Measurements from ENCODE around the gene PILRA. TPM values are rescaled to one million over a fixed set of nuclear protein-coding genes. Genes with fewer than 3 reads are reported as not detected.

The PILRA gene
- total RNA-seq, 1 experiment from 2014 or later, result 3.2 TPM

DNA sequence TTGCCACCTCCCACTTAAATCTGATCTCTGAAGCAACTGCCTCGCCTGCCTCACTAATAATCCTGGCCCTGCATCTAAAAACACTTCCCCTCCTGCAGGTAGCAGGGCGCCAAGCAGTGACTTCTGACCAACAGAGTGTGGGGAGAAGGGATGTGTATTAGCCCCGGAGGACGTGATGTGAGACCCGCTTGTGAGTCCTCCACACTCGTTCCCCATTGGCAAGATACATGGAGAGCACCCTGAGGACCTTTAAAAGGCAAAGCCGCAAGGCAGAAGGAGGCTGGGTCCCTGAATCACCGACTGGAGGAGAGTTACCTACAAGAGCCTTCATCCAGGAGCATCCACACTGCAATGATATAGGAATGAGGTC, 6.1 kb upstream of the PILRA start:
- Histone ChIP-seq H3K4me2 (ENCODE audit: insufficient read depth, insufficient read length, low read length) (no peak overlapping the region), H4K20me1 (ENCODE audit: control insufficient read depth, insufficient read depth, insufficient read length) (no peaks in the 10 kb centered on the region), H3K18ac (ENCODE audit: insufficient read length, low read depth, low read length) (no peak overlapping the region), H3K23me2 (ENCODE audit: insufficient read length, low read depth, low read length, poor library complexity, severe bottlenecking) (no peaks in the 10 kb centered on the region), H2BK5ac (ENCODE audit: insufficient read length, low read length) (no peak overlapping the region), H3K79me1 (ENCODE audit: insufficient read depth, low read depth, low read length, poor library complexity, severe bottlenecking) (no peaks in the 10 kb centered on the region), H4K5ac (ENCODE audit: insufficient read length, low read depth, low read length) (no peak overlapping the region), H2BK15ac (ENCODE audit: low read depth, low read length) (no peak overlapping the region), H4K8ac (replicated peaks; ENCODE audit: insufficient read length, low read depth, low read length) (no peak overlapping the region), H3K9ac (ENCODE audit: extremely low read depth, insufficient read length, low read length) (no peak overlapping the region), H2BK20ac (ENCODE audit: low read depth, low read length, poor library complexity, severe bottlenecking) (no peak overlapping the region), H3K79me2 (ENCODE audit: insufficient read depth, low read length) (no peaks in the 10 kb centered on the region), H3K4me1 (ENCODE audit: insufficient read depth, low read length) (no peaks in the 10 kb centered on the region; the same call in 1 of the 2 replicates), H2AFZ (ENCODE audit: low read length) (no peak overlapping the region), H3K56ac (ENCODE audit: insufficient read length, low read depth, low read length) (no peak overlapping the region), H2BK120ac (ENCODE audit: low read depth, low read length, poor library complexity, severe bottlenecking) (no peak overlapping the region), H3K23ac (ENCODE audit: insufficient read length, low read depth, low read length) (no peak overlapping the region), H4K91ac (ENCODE audit: insufficient read length, low read depth, low read length) (no peak overlapping the region), H3T11ph (ENCODE audit: low read length) (no peak overlapping the region), H3K4ac (ENCODE audit: low read depth, low read length) (no peak overlapping the region), H2AK5ac (ENCODE audit: insufficient read length, low read length) (no peak overlapping the region), H3K14ac (ENCODE audit: insufficient read depth, low read length) (no peak overlapping the region), H3K27ac (ENCODE audit: insufficient read length, low read depth, low read length) (no peak overlapping the region), H3K9me3 (ENCODE audit: control insufficient read depth, low read depth, low read length) (no peaks in the 10 kb centered on the region), H2BK12ac (ENCODE audit: insufficient read length, low read depth, low read length) (no peak overlapping the region), H3K27me3 (ENCODE audit: insufficient read depth, low read length) (no peaks in the 10 kb centered on the region)
- no peaks in the 10 kb centered on the region; the same call in 1 of the 2 replicates for H3K27me3 Mint-ChIP-seq (ENCODE audit: low read depth)
- peak overlapping the region; percentile 34 to 65 (median 62); a peak in 4 of 7 replicates for H3K27ac Mint-ChIP-seq
- no peak overlapping the region for H3K4me3 Mint-ChIP-seq
- peaks cover 35 to 48% of the 10 kb centered on the region in 2 experiments for H3K4me1 Mint-ChIP-seq
- TF ChIP-seq, protein P1, sequence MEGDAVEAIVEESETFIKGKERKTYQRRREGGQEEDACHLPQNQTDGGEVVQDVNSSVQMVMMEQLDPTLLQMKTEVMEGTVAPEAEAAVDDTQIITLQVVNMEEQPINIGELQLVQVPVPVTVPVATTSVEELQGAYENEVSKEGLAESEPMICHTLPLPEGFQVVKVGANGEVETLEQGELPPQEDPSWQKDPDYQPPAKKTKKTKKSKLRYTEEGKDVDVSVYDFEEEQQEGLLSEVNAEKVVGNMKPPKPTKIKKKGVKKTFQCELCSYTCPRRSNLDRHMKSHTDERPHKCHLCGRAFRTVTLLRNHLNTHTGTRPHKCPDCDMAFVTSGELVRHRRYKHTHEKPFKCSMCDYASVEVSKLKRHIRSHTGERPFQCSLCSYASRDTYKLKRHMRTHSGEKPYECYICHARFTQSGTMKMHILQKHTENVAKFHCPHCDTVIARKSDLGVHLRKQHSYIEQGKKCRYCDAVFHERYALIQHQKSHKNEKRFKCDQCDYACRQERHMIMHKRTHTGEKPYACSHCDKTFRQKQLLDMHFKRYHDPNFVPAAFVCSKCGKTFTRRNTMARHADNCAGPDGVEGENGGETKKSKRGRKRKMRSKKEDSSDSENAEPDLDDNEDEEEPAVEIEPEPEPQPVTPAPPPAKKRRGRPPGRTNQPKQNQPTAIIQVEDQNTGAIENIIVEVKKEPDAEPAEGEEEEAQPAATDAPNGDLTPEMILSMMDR (conservative IDR thresholded peaks at IDR 0.05), result no peak
- no CpG with 5 or more reads among the region's 8 CpGs for WGBS (ENCODE audit: extremely low coverage, insufficient read length, low lambda C conversion rate)
- DNase-seq, result no peak
- peaks cover 25 to 50% (median 32%) of the 10 kb centered on the region in 3 experiments for H3K36me3 Mint-ChIP-seq (ENCODE audit: insufficient read depth in 1 of 3, low read depth in 3 of 3)
- H3K9me3 Mint-ChIP-seq, result no peaks in the 10 kb centered on the region

Measured in H9 (cell line).